ENCODE data around the gene HNRNPH1. TPM values are rescaled to one million over a fixed set of nuclear protein-coding genes. Genes with fewer than 3 reads are reported as not detected.

Gene HNRNPH1
- total RNA-seq, 1 experiment from 2014 or later = 865 TPM

DNA sequence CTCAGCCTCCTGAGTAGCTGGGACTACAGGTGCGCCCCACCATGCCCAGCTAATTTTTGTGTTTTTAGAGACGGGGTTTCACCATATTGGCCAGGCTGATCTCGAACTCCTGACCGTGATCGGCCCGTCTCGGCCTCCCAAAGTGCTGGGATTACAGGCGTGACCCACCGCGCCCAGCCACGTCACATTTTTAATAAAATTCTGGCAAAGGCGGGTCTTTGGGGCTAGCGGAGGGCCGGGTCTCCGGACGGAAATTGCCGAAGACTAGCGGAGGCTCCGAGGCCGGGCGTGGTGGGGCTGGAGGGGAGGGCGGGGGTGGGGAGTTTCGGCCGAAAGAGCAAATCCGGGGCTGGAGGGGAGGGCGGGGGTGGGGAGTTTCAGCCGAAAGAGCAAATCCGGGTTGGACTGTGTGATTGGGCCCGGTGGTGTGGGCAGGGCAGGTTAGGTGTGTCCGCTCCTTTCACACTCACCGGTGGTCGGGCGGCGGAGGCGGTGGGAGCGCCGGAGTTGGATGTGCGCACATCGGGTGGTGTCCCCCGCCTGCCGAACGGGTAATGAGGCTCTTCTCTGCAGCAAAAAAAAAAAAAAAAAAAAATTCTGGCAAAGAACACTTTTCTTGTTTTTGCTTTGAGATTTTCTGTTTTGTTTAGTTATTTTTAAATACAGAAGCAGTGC is 46.0 kb downstream of the HNRNPH1 start (continued):
- TF ChIP-seq EMX1 (CRISPR knock-in tag; IDR thresholded peaks at IDR 0.05) (no peak), TEAD4 (CRISPR knock-in tag; IDR thresholded peaks at IDR 0.05) (no peak), FOXK1 (CRISPR knock-in tag; IDR thresholded peaks at IDR 0.05) (no peak), MYBL2 (CRISPR knock-in tag; IDR thresholded peaks at IDR 0.05) (no peak)

DNA sequence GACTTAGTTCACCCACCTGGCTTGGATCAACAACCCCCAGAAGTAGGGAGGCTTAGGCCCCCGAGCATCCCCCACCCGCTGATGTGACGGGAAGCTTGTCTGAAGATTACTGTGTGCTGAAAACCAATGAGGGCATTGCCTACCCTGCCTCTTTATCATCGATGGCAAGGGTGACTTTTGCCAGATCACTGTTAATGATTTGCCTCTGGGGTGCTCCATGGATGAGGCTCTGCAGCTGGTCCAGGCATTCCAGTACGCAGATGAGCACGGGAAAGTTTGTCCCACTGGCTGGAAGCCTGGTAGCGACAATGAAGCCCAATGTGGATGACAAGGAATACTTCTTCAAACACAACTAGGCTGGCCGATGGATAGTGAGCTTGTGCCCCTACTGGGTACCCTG is 51.1 kb downstream of the HNRNPH1 start:
- no peak for ATAC-seq
- DNase-seq (ENCODE audit: low spot score) = no peak
- Mint-ChIP-seq H3K4me3 (no peak overlapping the region), H3K27ac (no peak overlapping the region), H3K9me3 (no peaks in the 10 kb centered on the region), H3K4me1 (no peaks in the 10 kb centered on the region), H3K27me3 (ENCODE audit: low read depth) (no peaks in the 10 kb centered on the region), H3K36me3 (peaks cover 55% of the 10 kb centered on the region)
- ChIA-PET POLR2A (no interaction called here), CTCF (interaction anchor here (0.6 to 1.2 kb wide), 2 partner anchors 12 to 96 kb away, joined by 3 read pairs; no protein-coding TSS in a partner anchor)
- TF ChIP-seq IRF2 (CRISPR knock-in tag; IDR thresholded peaks at IDR 0.05; ENCODE audit: borderline replicate concordance, low read depth) (no peak), SP1 (CRISPR knock-in tag; conservative IDR thresholded peaks at IDR 0.05) (no peak), ETV6 (CRISPR knock-in tag; IDR thresholded peaks at IDR 0.05) (no peak), TCF7 (CRISPR knock-in tag; IDR thresholded peaks at IDR 0.05; ENCODE audit: low read depth) (no peak), ZNF121 (CRISPR knock-in tag; IDR thresholded peaks at IDR 0.05) (no peak), CBFB (CRISPR knock-in tag; IDR thresholded peaks at IDR 0.05; ENCODE audit: low read depth) (no peak), ZNF416 (CRISPR knock-in tag; IDR thresholded peaks at IDR 0.05) (no peak), ZNF396 (CRISPR knock-in tag; IDR thresholded peaks at IDR 0.05; ENCODE audit: borderline replicate concordance) (no peak), MYBL2 (CRISPR knock-in tag; IDR thresholded peaks at IDR 0.05) (no peak), PRRX2 (CRISPR knock-in tag; IDR thresholded peaks at IDR 0.05) (no peak)
- TF ChIP-seq, protein P1, sequence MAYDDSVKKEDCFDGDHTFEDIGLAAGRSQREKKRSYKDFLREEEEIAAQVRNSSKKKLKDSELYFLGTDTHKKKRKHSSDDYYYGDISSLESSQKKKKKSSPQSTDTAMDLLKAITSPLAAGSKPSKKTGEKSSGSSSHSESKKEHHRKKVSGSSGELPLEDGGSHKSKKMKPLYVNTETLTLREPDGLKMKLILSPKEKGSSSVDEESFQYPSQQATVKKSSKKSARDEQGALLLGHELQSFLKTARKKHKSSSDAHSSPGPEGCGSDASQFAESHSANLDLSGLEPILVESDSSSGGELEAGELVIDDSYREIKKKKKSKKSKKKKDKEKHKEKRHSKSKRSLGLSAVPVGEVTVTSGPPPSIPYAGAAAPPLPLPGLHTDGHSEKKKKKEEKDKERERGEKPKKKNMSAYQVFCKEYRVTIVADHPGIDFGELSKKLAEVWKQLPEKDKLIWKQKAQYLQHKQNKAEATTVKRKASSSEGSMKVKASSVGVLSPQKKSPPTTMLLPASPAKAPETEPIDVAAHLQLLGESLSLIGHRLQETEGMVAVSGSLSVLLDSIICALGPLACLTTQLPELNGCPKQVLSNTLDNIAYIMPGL (CRISPR knock-in tag; IDR thresholded peaks at IDR 0.05) = no peak
- TF ChIP-seq, protein P2, sequence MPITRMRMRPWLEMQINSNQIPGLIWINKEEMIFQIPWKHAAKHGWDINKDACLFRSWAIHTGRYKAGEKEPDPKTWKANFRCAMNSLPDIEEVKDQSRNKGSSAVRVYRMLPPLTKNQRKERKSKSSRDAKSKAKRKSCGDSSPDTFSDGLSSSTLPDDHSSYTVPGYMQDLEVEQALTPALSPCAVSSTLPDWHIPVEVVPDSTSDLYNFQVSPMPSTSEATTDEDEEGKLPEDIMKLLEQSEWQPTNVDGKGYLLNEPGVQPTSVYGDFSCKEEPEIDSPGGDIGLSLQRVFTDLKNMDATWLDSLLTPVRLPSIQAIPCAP (CRISPR knock-in tag; IDR thresholded peaks at IDR 0.05) = no peak
- TF ChIP-seq, protein P3, sequence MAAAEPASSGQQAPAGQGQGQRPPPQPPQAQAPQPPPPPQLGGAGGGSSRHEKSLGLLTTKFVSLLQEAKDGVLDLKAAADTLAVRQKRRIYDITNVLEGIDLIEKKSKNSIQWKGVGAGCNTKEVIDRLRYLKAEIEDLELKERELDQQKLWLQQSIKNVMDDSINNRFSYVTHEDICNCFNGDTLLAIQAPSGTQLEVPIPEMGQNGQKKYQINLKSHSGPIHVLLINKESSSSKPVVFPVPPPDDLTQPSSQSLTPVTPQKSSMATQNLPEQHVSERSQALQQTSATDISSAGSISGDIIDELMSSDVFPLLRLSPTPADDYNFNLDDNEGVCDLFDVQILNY (CRISPR knock-in tag; IDR thresholded peaks at IDR 0.05) = no peak

DNA sequence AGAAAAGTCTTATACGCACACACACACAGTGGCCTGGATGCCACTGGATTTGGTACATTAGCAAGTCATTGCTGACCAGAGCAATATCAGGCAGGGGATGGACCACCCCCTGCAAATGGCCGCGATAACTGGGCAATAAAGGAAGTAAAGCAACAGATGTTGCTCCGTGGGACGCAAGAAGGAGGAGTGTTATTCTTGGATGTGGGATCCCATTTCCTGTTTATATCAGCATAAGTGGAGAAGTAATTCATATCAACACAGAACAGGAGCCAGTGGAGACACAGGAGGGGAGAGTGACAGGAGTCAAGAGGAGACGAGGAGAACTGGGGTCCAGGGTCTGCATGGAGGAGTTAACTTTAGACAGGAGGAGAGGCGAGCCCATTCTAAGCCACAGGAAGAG is 54.8 kb downstream of the HNRNPH1 start:
- no peak for ATAC-seq
- CTCF ChIA-PET = no interaction called here
- H3K27ac Mint-ChIP-seq = no peak overlapping the region
- H3K4me3 Mint-ChIP-seq = no peak overlapping the region
- POLR2A ChIA-PET = no interaction called here
- no peaks in the 10 kb centered on the region for H3K4me1 Mint-ChIP-seq
- no peak for TF ChIP-seq ESRRA (CRISPR knock-in tag; IDR thresholded peaks at IDR 0.05; ENCODE audit: borderline replicate concordance)
- TF ChIP-seq, protein P4, sequence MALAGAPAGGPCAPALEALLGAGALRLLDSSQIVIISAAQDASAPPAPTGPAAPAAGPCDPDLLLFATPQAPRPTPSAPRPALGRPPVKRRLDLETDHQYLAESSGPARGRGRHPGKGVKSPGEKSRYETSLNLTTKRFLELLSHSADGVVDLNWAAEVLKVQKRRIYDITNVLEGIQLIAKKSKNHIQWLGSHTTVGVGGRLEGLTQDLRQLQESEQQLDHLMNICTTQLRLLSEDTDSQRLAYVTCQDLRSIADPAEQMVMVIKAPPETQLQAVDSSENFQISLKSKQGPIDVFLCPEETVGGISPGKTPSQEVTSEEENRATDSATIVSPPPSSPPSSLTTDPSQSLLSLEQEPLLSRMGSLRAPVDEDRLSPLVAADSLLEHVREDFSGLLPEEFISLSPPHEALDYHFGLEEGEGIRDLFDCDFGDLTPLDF (CRISPR knock-in tag; IDR thresholded peaks at IDR 0.05) = no peak
- TF ChIP-seq TP53 (CRISPR knock-in tag; IDR thresholded peaks at IDR 0.05) = no peak
- no peak for TF ChIP-seq NR3C1 (CRISPR knock-in tag; conservative IDR thresholded peaks at IDR 0.05; ENCODE audit: low read depth)
- TF ChIP-seq ZNF232 (CRISPR knock-in tag; IDR thresholded peaks at IDR 0.05) = no peak
- H3K36me3 Mint-ChIP-seq = peaks cover 57% of the 10 kb centered on the region
- DNase-seq (ENCODE audit: low spot score) = no peak
- H3K9me3 Mint-ChIP-seq = no peaks in the 10 kb centered on the region
- H3K27me3 Mint-ChIP-seq (ENCODE audit: low read depth) = no peaks in the 10 kb centered on the region
